Measurements from ENCODE around the gene CRYBA1.

The CRYBA1 gene

DNA sequence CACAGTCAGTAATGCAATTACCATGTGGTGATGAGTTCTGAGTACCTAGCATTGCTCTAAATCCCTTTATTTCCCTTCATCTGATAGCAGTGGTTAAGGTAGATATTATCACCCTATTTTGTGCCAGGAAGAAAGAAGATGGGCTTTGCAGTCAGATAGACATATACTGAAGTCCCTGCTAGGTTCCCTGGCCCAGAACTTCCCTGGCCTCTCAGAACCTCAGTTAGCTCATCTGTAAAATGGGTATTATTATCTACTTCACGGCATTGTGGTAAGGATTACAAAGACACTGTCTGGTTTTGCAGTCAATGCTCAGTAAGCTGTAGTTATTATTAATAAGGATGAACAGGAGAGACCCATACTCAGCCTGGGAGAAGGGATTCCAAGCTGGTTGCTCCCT lies 4.6 kb upstream of the CRYBA1 start:
- no peak overlapping the region for H3K9ac ChIP-seq (ENCODE audit: low read length)
- no peak overlapping the region for H4K8ac ChIP-seq (ENCODE audit: low read depth, low read length)
- no peak overlapping the region for H4K91ac ChIP-seq (ENCODE audit: low read depth, low read length)
- no peaks in the 10 kb centered on the region for H3K79me2 ChIP-seq (ENCODE audit: control insufficient read depth, insufficient read depth, low read length, poor library complexity)
- H3K4ac ChIP-seq (ENCODE audit: low read depth, low read length): no peak overlapping the region
- no peak overlapping the region for H2AFZ ChIP-seq (ENCODE audit: insufficient read depth, low read length, poor library complexity)
- peaks cover 4 to 8% of the 10 kb centered on the region in 2 experiments for H3K4me1 ChIP-seq (ENCODE audit: control insufficient read depth in 1 of 2, insufficient read depth in 2 of 2, low read length in 2 of 2)
- H3K4me2 ChIP-seq (ENCODE audit: low read length): no peak overlapping the region
- H2BK12ac ChIP-seq (ENCODE audit: low read length): no peak overlapping the region
- H3K9me3 ChIP-seq (ENCODE audit: insufficient read depth, low read depth, low read length): peaks cover 2% of the 10 kb centered on the region
- no peaks in the 10 kb centered on the region for H3K36me3 ChIP-seq (ENCODE audit: control insufficient read depth in 1 of 2, insufficient read depth in 2 of 2, low read length in 2 of 2)
- H4K12ac ChIP-seq (ENCODE audit: low read depth, low read length): no peak overlapping the region
- H3K23ac ChIP-seq (ENCODE audit: low read length): no peak overlapping the region
- no peak overlapping the region for H3K18ac ChIP-seq (ENCODE audit: low read length)
- H2AK5ac ChIP-seq (ENCODE audit: low read length): no peak overlapping the region
- no peak overlapping the region for H2BK120ac ChIP-seq (ENCODE audit: insufficient read depth, low read length, poor library complexity)
- DNase-seq: no peak
- no peak overlapping the region for H3K14ac ChIP-seq (ENCODE audit: low read length)
- no peak overlapping the region for H2BK5ac ChIP-seq (ENCODE audit: low read depth, low read length, poor library complexity)
- H3K27ac ChIP-seq (ENCODE audit: low read depth, low read length): no peak overlapping the region
- H3K79me1 ChIP-seq (ENCODE audit: low read length): no peaks in the 10 kb centered on the region
- WGBS (ENCODE audit: extremely low coverage, insufficient coverage, insufficient read length): no CpG with 5 or more reads among the region's 1 CpG
- H3K27me3 ChIP-seq (ENCODE audit: insufficient read depth, low read length): no peaks in the 10 kb centered on the region
- no peak overlapping the region for H3K4me3 ChIP-seq (ENCODE audit: low read depth, low read length)

DNA sequence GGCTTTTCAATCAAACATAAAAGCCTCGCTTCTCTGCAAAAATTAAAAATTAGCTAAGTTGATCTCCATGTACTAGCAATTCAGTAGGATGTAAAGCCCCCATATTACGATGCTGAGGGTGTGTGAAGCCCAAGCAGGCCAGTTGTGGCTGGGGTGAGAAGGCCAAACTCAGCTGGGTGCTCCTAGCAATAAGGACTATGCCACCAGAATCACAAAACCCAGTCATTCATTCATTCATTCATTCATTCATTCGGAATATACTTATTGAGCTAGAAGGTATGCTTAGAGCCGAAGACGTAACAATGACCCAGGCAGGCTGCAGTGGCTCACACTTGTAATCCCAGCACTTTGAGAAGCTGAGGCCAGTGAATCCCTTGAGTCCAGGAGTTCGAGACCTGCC lies 3.9 kb upstream of the CRYBA1 start:
- H3K9me3 ChIP-seq (ENCODE audit: insufficient read depth, low read depth, low read length): peaks cover 2% of the 10 kb centered on the region
- no peak overlapping the region for H3K23ac ChIP-seq (ENCODE audit: low read length)
- H3K18ac ChIP-seq (ENCODE audit: low read length): no peak overlapping the region
- no peak overlapping the region for H3K27ac ChIP-seq (ENCODE audit: low read depth, low read length)
- no peak overlapping the region for H3K4me3 ChIP-seq (ENCODE audit: low read depth, low read length)
- no peak for DNase-seq
- H4K91ac ChIP-seq (ENCODE audit: low read depth, low read length): no peak overlapping the region
- H3K27me3 ChIP-seq (ENCODE audit: insufficient read depth, low read length): no peaks in the 10 kb centered on the region
- no peak overlapping the region for H2BK12ac ChIP-seq (ENCODE audit: low read length)
- H3K4ac ChIP-seq (ENCODE audit: low read depth, low read length): no peak overlapping the region
- H3K4me2 ChIP-seq (ENCODE audit: low read length): no peak overlapping the region
- H3K4me1 ChIP-seq (ENCODE audit: control insufficient read depth in 1 of 2, insufficient read depth in 2 of 2, low read length in 2 of 2): peaks cover 4 to 6% of the 10 kb centered on the region in 2 experiments
- H2BK120ac ChIP-seq (ENCODE audit: insufficient read depth, low read length, poor library complexity): no peak overlapping the region
- H2BK5ac ChIP-seq (ENCODE audit: low read depth, low read length, poor library complexity): no peak overlapping the region
- no peak overlapping the region for H4K8ac ChIP-seq (ENCODE audit: low read depth, low read length)
- no CpG with 5 or more reads among the region's 6 CpGs for WGBS (ENCODE audit: extremely low coverage, insufficient coverage, insufficient read length)
- H3K79me1 ChIP-seq (ENCODE audit: low read length): no peaks in the 10 kb centered on the region
- no peak overlapping the region for H3K9ac ChIP-seq (ENCODE audit: low read length)
- H3K79me2 ChIP-seq (ENCODE audit: control insufficient read depth, insufficient read depth, low read length, poor library complexity): no peaks in the 10 kb centered on the region
- H2AFZ ChIP-seq (ENCODE audit: insufficient read depth, low read length, poor library complexity): no peak overlapping the region
- H4K12ac ChIP-seq (ENCODE audit: low read depth, low read length): no peak overlapping the region
- H3K14ac ChIP-seq (ENCODE audit: low read length): no peak overlapping the region
- H3K36me3 ChIP-seq (ENCODE audit: control insufficient read depth in 1 of 2, insufficient read depth in 2 of 2, low read length in 2 of 2): no peaks in the 10 kb centered on the region
- no peak overlapping the region for H2AK5ac ChIP-seq (ENCODE audit: low read length)

GRCh38 chr17:29243792-29244191 lies 2.9 kb upstream of the CRYBA1 start:
- no peaks in the 10 kb centered on the region for H3K79me2 ChIP-seq (ENCODE audit: control insufficient read depth, insufficient read depth, low read length, poor library complexity)
- H2AK5ac ChIP-seq (ENCODE audit: low read length): no peak overlapping the region
- DNase-seq: peak in 1 of 2 donors; percentile 27
- no peak overlapping the region for H4K8ac ChIP-seq (ENCODE audit: low read depth, low read length)
- H2BK5ac ChIP-seq (ENCODE audit: low read depth, low read length, poor library complexity): no peak overlapping the region
- H3K9ac ChIP-seq (ENCODE audit: low read length): no peak overlapping the region
- H4K12ac ChIP-seq (ENCODE audit: low read depth, low read length): no peak overlapping the region
- H3K79me1 ChIP-seq (ENCODE audit: low read length): no peaks in the 10 kb centered on the region
- H3K36me3 ChIP-seq (ENCODE audit: control insufficient read depth in 1 of 2, insufficient read depth in 2 of 2, low read length in 2 of 2): no peaks in the 10 kb centered on the region
- H2BK12ac ChIP-seq (ENCODE audit: low read length): no peak overlapping the region
- no peak overlapping the region for H3K4ac ChIP-seq (ENCODE audit: low read depth, low read length)
- no peaks in the 10 kb centered on the region for H3K27me3 ChIP-seq (ENCODE audit: insufficient read depth, low read length)
- no CpG with 5 or more reads among the region's 4 CpGs for whole genome bisulfite sequencing (ENCODE audit: extremely low coverage, insufficient coverage, insufficient read length)
- no peak overlapping the region for H2AFZ ChIP-seq (ENCODE audit: insufficient read depth, low read length, poor library complexity)
- H3K23ac ChIP-seq (ENCODE audit: low read length): no peak overlapping the region
- no peak overlapping the region for H3K4me2 ChIP-seq (ENCODE audit: low read length)
- H2BK120ac ChIP-seq (ENCODE audit: insufficient read depth, low read length, poor library complexity): no peak overlapping the region
- no peak overlapping the region for H3K4me3 ChIP-seq (ENCODE audit: low read depth, low read length)
- H4K91ac ChIP-seq (ENCODE audit: low read depth, low read length): no peak overlapping the region
- no peaks in the 10 kb centered on the region for H3K9me3 ChIP-seq (ENCODE audit: insufficient read depth, low read depth, low read length)
- no peak overlapping the region for H3K27ac ChIP-seq (ENCODE audit: low read depth, low read length)
- H3K4me1 ChIP-seq (ENCODE audit: control insufficient read depth in 1 of 2, insufficient read depth in 2 of 2, low read length in 2 of 2): peaks cover 7 to 9% of the 10 kb centered on the region in 2 experiments
- no peak overlapping the region for H3K18ac ChIP-seq (ENCODE audit: low read length)
- no peak overlapping the region for H3K14ac ChIP-seq (ENCODE audit: low read length)

GRCh38 chr17:29245401-29245800 lies 1.3 kb upstream of the CRYBA1 start:
- Histone ChIP-seq H3K4ac (ENCODE audit: low read depth, low read length) (no peak overlapping the region), H3K18ac (ENCODE audit: low read length) (no peak overlapping the region), H3K36me3 (ENCODE audit: control insufficient read depth in 1 of 2, insufficient read depth in 2 of 2, low read length in 2 of 2) (no peaks in the 10 kb centered on the region), H3K23ac (ENCODE audit: low read length) (no peak overlapping the region), H2BK120ac (ENCODE audit: insufficient read depth, low read length, poor library complexity) (no peak overlapping the region), H3K27ac (ENCODE audit: low read depth, low read length) (no peak overlapping the region), H2BK5ac (ENCODE audit: low read depth, low read length, poor library complexity) (no peak overlapping the region), H3K79me1 (ENCODE audit: low read length) (peaks cover 2% of the 10 kb centered on the region), H4K91ac (ENCODE audit: low read depth, low read length) (no peak overlapping the region), H3K9ac (ENCODE audit: low read length) (no peak overlapping the region), H3K79me2 (ENCODE audit: control insufficient read depth, insufficient read depth, low read length, poor library complexity) (peaks cover 2% of the 10 kb centered on the region), H2AK5ac (ENCODE audit: low read length) (no peak overlapping the region), H3K4me3 (ENCODE audit: low read depth, low read length) (no peak overlapping the region), H3K4me1 (ENCODE audit: control insufficient read depth in 1 of 2, insufficient read depth in 2 of 2, low read length in 2 of 2) (peaks cover 13 to 18% of the 10 kb centered on the region in 2 experiments), H4K8ac (ENCODE audit: low read depth, low read length) (no peak overlapping the region), H3K4me2 (ENCODE audit: low read length) (no peak overlapping the region), H4K12ac (ENCODE audit: low read depth, low read length) (no peak overlapping the region), H2AFZ (ENCODE audit: insufficient read depth, low read length, poor library complexity) (no peak overlapping the region), H3K14ac (ENCODE audit: low read length) (no peak overlapping the region), H3K27me3 (ENCODE audit: insufficient read depth, low read length) (no peaks in the 10 kb centered on the region), H3K9me3 (ENCODE audit: insufficient read depth, low read depth, low read length) (peaks cover 1% of the 10 kb centered on the region), H2BK12ac (ENCODE audit: low read length) (no peak overlapping the region)
- no peak for DNase-seq
- WGBS (ENCODE audit: extremely low coverage, insufficient coverage, insufficient read length): no CpG with 5 or more reads among the region's 6 CpGs
